ENCODE data around the gene SLC30A10. TPM values are rescaled to one million over a fixed set of nuclear protein-coding genes. Genes with fewer than 3 reads are reported as not detected.
"Not testable (repeated sequence)": the region's sequence is repeated elsewhere in the genome, so short reads cannot be mapped to it uniquely, and the experiment has no call there.

Gene SLC30A10
- polyA plus RNA-seq, 1 donor (not counting 4 experiments of a cell fraction or from before 2014, with no cell fraction given): 0.03 TPM

DNA sequence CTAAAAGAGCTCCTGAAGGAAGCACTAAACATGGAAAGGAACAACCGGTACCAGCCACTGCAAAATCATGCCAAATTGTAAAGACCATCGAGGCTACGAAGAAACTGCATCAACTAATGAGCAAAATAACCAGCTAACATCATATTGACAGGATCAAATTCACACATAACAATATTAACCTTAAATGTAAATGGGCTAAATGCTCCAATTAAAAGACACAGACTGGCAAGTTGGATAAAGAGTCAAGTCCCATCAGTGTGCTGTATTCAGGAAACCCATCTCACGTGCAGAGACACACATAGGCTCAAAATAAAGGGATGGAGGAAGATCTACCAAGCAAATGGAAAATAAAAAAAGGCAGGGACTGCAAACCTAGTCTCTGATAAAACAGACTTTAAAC, 39.7 kb downstream of the SLC30A10 start:
- H2AFZ ChIP-seq (ENCODE audit: control insufficient read depth, low read length); H3K36me3 ChIP-seq (ENCODE audit: control insufficient read depth in 2 of 2, extremely low read depth in 1 of 2, insufficient read depth in 2 of 2, low read length in 2 of 2); DNase-seq (ENCODE audit: low read depth, low spot score); H3K4me3 ChIP-seq (ENCODE audit: control insufficient read depth in 2 of 3, extremely low read depth in 1 of 3, insufficient read depth in 2 of 3, low read depth in 1 of 3, low read length in 3 of 3); H3K9me3 ChIP-seq (ENCODE audit: control insufficient read depth, low read depth, low read length); H4K20me1 ChIP-seq (ENCODE audit: control insufficient read depth, extremely low read depth, insufficient read depth, low read length); H3K27me3 ChIP-seq (ENCODE audit: control insufficient read depth, extremely low read depth, insufficient read depth, low read length); H3K79me2 ChIP-seq (ENCODE audit: control insufficient read depth, insufficient read depth, low read length); FAIRE-seq; H3K27ac ChIP-seq (ENCODE audit: control insufficient read depth, insufficient read depth, low read length); dilution Hi-C loops (cut with MboI; ENCODE audit: extremely low pct_ligation_motif_present, low sequenced_read_pairs); H3K9ac ChIP-seq (ENCODE audit: control insufficient read depth, extremely low read depth, insufficient read depth, low read length); H3K9me1 ChIP-seq (ENCODE audit: control insufficient read depth, extremely low read depth, insufficient read depth, low read length); H3K4me2 ChIP-seq (ENCODE audit: control insufficient read depth, extremely low read depth, insufficient read depth, low read depth, low read length); H3K4me1 ChIP-seq (ENCODE audit: control insufficient read depth, extremely low read depth, insufficient read depth, low read length): not testable (repeated sequence)

DNA sequence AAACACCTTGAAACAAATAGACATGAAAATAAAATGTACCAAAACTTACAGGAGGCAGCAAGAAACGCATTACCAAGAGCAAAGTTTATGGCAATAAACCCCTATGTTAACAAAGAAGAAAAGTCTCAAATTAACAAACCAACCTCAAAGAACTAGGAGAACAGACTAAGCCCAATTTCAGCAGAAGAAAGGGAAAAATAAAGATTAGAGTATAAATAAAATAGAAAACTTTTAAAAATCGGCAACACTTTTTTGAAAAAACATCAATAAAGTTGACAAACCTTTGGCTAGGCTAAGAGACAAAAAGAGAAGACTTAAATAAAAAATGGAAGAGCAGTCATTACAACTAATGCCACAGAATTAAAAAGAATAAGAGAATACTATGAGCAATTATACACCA, 42.7 kb downstream of the SLC30A10 start:
- no peaks in the 10 kb centered on the region for H3K4me1 ChIP-seq (ENCODE audit: control insufficient read depth, extremely low read depth, insufficient read depth, low read length)

More for the DNA sequence above, 42.7 kb downstream of the SLC30A10 start:
- no peaks in the 10 kb centered on the region for H3K9me1 ChIP-seq (ENCODE audit: control insufficient read depth, extremely low read depth, insufficient read depth, low read length)
- FAIRE-seq: no peak
- TF ChIP-seq, protein P1, sequence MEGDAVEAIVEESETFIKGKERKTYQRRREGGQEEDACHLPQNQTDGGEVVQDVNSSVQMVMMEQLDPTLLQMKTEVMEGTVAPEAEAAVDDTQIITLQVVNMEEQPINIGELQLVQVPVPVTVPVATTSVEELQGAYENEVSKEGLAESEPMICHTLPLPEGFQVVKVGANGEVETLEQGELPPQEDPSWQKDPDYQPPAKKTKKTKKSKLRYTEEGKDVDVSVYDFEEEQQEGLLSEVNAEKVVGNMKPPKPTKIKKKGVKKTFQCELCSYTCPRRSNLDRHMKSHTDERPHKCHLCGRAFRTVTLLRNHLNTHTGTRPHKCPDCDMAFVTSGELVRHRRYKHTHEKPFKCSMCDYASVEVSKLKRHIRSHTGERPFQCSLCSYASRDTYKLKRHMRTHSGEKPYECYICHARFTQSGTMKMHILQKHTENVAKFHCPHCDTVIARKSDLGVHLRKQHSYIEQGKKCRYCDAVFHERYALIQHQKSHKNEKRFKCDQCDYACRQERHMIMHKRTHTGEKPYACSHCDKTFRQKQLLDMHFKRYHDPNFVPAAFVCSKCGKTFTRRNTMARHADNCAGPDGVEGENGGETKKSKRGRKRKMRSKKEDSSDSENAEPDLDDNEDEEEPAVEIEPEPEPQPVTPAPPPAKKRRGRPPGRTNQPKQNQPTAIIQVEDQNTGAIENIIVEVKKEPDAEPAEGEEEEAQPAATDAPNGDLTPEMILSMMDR (optimal IDR thresholded peaks at IDR 0.05 in 1 of 3, IDR thresholded peaks at IDR 0.05 in 1 of 3, conservative IDR thresholded peaks at IDR 0.05 in 1 of 3; ENCODE audit: extremely low read depth in 1 of 3, insufficient read depth in 2 of 3, low read length in 3 of 3): no peak
- no peak for TF ChIP-seq EZH2 (IDR thresholded peaks at IDR 0.05; ENCODE audit: low read length)
- H4K20me1 ChIP-seq (ENCODE audit: control insufficient read depth, extremely low read depth, insufficient read depth, low read length): no peaks in the 10 kb centered on the region
- DNase-seq (ENCODE audit: low read depth, low spot score): no peak
- H3K79me2 ChIP-seq (ENCODE audit: control insufficient read depth, insufficient read depth, low read length): no peaks in the 10 kb centered on the region
- H3K4me3 ChIP-seq (ENCODE audit: control insufficient read depth in 2 of 3, extremely low read depth in 1 of 3, insufficient read depth in 2 of 3, low read depth in 1 of 3, low read length in 3 of 3): no peak overlapping the region
- H3K27me3 ChIP-seq (ENCODE audit: control insufficient read depth, extremely low read depth, insufficient read depth, low read length): no peaks in the 10 kb centered on the region
- H3K9me3 ChIP-seq (ENCODE audit: control insufficient read depth, low read depth, low read length): no peaks in the 10 kb centered on the region
- dilution Hi-C loops (cut with MboI; ENCODE audit: extremely low pct_ligation_motif_present, low sequenced_read_pairs): no loop called here
- H3K9ac ChIP-seq (ENCODE audit: control insufficient read depth, extremely low read depth, insufficient read depth, low read length): no peak overlapping the region
- H3K27ac ChIP-seq (ENCODE audit: control insufficient read depth, insufficient read depth, low read length): no peak overlapping the region
- no peaks in the 10 kb centered on the region for H3K36me3 ChIP-seq (ENCODE audit: control insufficient read depth in 2 of 2, extremely low read depth in 1 of 2, insufficient read depth in 2 of 2, low read length in 2 of 2)
- H3K4me2 ChIP-seq (ENCODE audit: control insufficient read depth, extremely low read depth, insufficient read depth, low read depth, low read length): no peak overlapping the region
- H2AFZ ChIP-seq (ENCODE audit: control insufficient read depth, low read length): no peak overlapping the region

Data from keratinocyte (primary cell).